ENCODE data around the gene RELCH.

The RELCH gene

DNA sequence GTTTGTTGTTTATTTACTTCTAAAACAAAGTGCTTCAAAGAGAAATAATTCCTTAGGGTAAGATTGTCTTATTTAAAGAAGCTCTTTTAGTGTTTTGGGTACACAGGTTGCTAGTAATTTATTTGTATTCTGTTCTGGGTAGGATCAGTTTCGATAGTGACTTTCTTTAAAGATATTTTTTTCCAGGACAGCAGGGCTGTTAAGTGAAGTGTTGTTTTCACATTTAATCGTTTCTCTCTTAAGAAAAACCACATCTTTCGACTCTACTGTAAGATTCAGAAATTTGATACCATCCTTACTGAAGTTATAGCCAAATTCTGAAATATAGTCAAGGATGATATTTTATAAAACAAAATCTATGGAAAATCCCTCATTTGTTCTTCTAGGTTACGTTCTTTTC, 155.8 kb downstream of the RELCH start:
- no peaks in the 10 kb centered on the region for H3K9me3 ChIP-seq (ENCODE audit: control insufficient read depth in 5 of 5, low read length in 5 of 5)

DNA sequence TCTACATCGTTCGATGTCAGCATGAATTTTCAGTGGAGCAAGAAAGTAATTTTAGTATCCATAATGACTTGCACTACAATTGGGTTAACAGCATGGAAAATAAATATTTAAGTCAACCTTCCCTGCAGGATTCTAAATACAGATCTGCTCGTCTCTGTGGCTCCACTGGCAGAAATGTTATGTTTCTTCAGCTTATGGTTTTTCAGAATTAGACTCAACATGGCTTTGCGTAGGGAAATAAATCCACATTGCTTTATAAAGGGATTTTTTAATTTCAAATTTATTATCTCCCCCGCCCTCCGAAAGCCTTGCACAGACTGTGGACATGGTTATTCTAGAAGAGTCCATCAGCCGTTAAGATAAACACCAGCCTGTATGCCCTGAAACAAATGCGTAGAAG, 156.3 kb downstream of the RELCH start:
- H3K4me3 ChIP-seq (ENCODE audit: low read depth in 1 of 5, low read length in 5 of 5) = no peak overlapping the region
- H3K4me1 ChIP-seq (ENCODE audit: control insufficient read depth in 5 of 5, insufficient read depth in 5 of 5, low read length in 5 of 5) = peaks cover 0 to 8% (median 0%) of the 10 kb centered on the region in 5 donors
- H3K9ac ChIP-seq (ENCODE audit: low read length in 5 of 5) = no peak overlapping the region
- no peaks in the 10 kb centered on the region for H3K36me3 ChIP-seq (ENCODE audit: control insufficient read depth in 5 of 5, insufficient read depth in 5 of 5, low read length in 5 of 5)
- H3K27ac ChIP-seq (ENCODE audit: low read depth, low read length) = no peak overlapping the region
- no peaks in the 10 kb centered on the region for H3K9me3 ChIP-seq (ENCODE audit: control insufficient read depth in 5 of 5, low read length in 5 of 5)
- peaks cover 0 to 4% (median 2%) of the 10 kb centered on the region in 5 donors for H3K27me3 ChIP-seq (ENCODE audit: control insufficient read depth in 5 of 5, insufficient read depth in 4 of 5, low read length in 5 of 5)

More for the DNA sequence above, 155.8 kb downstream of the RELCH start:
- Histone ChIP-seq H3K4me3 (ENCODE audit: low read depth in 1 of 5, low read length in 5 of 5) (no peak overlapping the region), H3K27ac (ENCODE audit: low read depth, low read length) (no peak overlapping the region), H3K4me1 (ENCODE audit: control insufficient read depth in 5 of 5, insufficient read depth in 5 of 5, low read length in 5 of 5) (peaks cover 0 to 8% (median 0%) of the 10 kb centered on the region in 5 donors), H3K27me3 (ENCODE audit: control insufficient read depth in 5 of 5, insufficient read depth in 4 of 5, low read length in 5 of 5) (peaks cover 0 to 7% (median 2%) of the 10 kb centered on the region in 5 donors), H3K9ac (ENCODE audit: low read length in 5 of 5) (no peak overlapping the region), H3K36me3 (ENCODE audit: control insufficient read depth in 5 of 5, insufficient read depth in 5 of 5, low read length in 5 of 5) (no peaks in the 10 kb centered on the region)

DNA sequence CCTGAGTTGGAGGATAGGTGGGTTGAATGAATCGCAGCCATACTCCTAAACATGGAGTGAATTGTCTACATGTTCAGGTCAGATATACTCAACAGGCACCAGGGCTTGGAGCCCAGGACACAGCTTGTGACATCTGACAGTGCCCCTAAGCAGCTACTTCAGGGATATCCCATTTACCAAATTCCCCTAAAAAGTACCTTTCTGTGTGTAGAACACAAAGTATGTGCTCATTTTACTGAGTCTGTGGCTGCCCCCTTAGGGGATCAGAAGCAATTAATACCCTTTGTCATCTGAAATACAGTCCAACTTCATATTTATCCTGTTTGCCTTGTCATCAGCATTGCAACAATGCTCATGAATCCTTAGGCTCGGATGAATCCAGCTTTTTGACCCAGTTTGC, 158.9 kb downstream of the RELCH start:
- Histone ChIP-seq H3K36me3 (ENCODE audit: control insufficient read depth in 5 of 5, insufficient read depth in 5 of 5, low read length in 5 of 5) (no peaks in the 10 kb centered on the region), H3K27ac (ENCODE audit: low read depth, low read length) (no peak overlapping the region), H3K4me1 (ENCODE audit: control insufficient read depth in 5 of 5, insufficient read depth in 5 of 5, low read length in 5 of 5) (no peaks in the 10 kb centered on the region), H3K9me3 (ENCODE audit: control insufficient read depth in 5 of 5, low read length in 5 of 5) (no peaks in the 10 kb centered on the region), H3K27me3 (ENCODE audit: control insufficient read depth in 5 of 5, insufficient read depth in 4 of 5, low read length in 5 of 5) (peaks cover 0 to 4% (median 0%) of the 10 kb centered on the region in 5 donors), H3K9ac (ENCODE audit: low read length in 5 of 5) (no peak overlapping the region), H3K4me3 (ENCODE audit: low read depth in 1 of 5, low read length in 5 of 5) (no peak overlapping the region)

DNA sequence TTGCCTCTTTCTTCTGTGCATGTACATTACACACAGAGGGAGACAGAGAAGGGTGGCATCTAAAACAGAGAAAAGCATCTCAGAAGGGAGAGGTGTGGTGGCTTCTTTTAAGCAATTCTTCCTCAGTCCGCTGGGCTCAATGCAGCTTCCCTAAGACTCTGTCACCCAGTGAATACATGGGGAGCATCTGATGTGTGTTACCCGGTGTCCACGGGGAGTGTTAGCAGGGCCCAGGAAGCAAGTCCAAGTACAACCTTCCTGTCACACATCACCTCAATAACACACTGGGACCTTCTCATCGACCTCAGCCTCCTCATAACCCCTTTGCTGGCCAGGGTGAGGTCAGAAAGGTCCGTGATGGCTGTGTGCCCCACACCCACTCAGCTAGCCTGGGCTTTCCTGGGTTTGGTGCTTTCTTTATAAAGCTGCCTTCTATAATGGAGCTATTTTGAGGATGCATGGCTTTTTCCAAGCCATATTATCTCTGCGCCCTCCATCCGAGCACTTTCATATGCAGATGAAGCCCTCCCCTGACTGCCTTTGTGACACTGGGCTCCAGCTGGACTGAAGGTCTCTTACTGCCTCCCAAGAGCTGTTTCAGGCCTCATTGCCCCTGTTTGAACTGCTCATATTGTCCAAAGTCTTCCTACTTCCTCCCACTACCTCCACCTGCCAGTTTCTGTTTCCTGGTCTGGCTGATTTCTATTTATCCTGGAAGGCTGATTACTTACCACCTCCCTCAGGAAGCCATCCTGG, 159.5 kb downstream of the RELCH start:
- H3K36me3 ChIP-seq (ENCODE audit: control insufficient read depth in 5 of 5, insufficient read depth in 5 of 5, low read length in 5 of 5) = no peaks in the 10 kb centered on the region
- no peak overlapping the region for H3K4me3 ChIP-seq (ENCODE audit: low read depth in 1 of 5, low read length in 5 of 5)
- H3K9me3 ChIP-seq (ENCODE audit: control insufficient read depth in 5 of 5, low read length in 5 of 5) = no peaks in the 10 kb centered on the region
- peaks cover 0 to 4% (median 0%) of the 10 kb centered on the region in 5 donors for H3K27me3 ChIP-seq (ENCODE audit: control insufficient read depth in 5 of 5, insufficient read depth in 4 of 5, low read length in 5 of 5)
- H3K27ac ChIP-seq (ENCODE audit: low read depth, low read length) = no peak overlapping the region
- H3K4me1 ChIP-seq (ENCODE audit: control insufficient read depth in 5 of 5, insufficient read depth in 5 of 5, low read length in 5 of 5) = no peaks in the 10 kb centered on the region
- H3K9ac ChIP-seq (ENCODE audit: low read length in 5 of 5) = no peak overlapping the region

DNA sequence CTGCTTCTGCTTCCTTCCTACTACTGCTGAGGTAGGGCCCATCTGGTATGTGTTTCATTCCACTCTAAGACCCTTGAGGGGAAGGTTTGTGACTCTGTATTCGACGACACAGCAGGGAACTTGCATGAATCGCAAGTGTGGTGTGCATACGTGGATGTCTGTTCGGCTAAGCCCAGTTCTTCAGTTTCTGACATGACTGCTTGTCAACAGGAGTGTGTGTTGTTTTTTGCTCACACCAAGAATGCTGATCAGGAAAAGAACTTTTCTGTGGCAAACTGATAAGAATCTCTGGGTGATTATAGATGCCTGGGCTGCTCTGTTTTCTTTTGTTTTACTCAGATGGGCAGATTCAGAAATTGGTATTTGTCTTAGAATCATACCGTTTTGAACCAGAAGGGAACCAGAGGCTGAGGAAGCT, 160.0 kb downstream of the RELCH start:
- Histone ChIP-seq H3K4me3 (ENCODE audit: low read depth in 1 of 5, low read length in 5 of 5) (no peak overlapping the region), H3K9me3 (ENCODE audit: control insufficient read depth in 5 of 5, low read length in 5 of 5) (no peaks in the 10 kb centered on the region), H3K27ac (ENCODE audit: low read depth, low read length) (no peak overlapping the region), H3K27me3 (ENCODE audit: control insufficient read depth in 5 of 5, insufficient read depth in 4 of 5, low read length in 5 of 5) (peaks cover 0 to 4% (median 0%) of the 10 kb centered on the region in 5 donors), H3K9ac (ENCODE audit: low read length in 5 of 5) (no peak overlapping the region), H3K36me3 (ENCODE audit: control insufficient read depth in 5 of 5, insufficient read depth in 5 of 5, low read length in 5 of 5) (no peaks in the 10 kb centered on the region), H3K4me1 (ENCODE audit: control insufficient read depth in 5 of 5, insufficient read depth in 5 of 5, low read length in 5 of 5) (no peaks in the 10 kb centered on the region)

DNA sequence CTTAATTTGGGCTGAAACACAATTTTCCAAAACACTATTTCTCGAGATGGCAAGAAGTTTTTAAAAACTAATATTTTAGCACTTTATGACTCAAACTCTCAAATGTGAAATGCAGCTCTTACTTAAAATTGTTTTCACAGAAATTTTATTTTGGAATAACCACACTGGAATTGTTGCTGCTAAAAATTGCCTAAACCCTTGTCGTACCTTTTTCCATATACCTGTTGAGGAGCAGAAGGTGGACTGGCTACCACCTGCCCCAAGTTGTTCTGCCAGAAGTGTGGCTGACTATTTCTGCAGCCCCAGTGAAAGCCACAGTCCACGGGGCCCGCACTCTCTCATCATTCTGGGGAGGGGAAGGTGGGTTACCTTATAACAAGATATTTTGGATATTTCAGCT, 161.4 kb downstream of the RELCH start:
- Histone ChIP-seq H3K4me3 (ENCODE audit: low read depth in 1 of 5, low read length in 5 of 5) (no peak overlapping the region), H3K4me1 (ENCODE audit: control insufficient read depth in 5 of 5, insufficient read depth in 5 of 5, low read length in 5 of 5) (no peaks in the 10 kb centered on the region), H3K9ac (ENCODE audit: low read length in 5 of 5) (no peak overlapping the region), H3K36me3 (ENCODE audit: control insufficient read depth in 5 of 5, insufficient read depth in 5 of 5, low read length in 5 of 5) (no peaks in the 10 kb centered on the region), H3K9me3 (ENCODE audit: control insufficient read depth in 5 of 5, low read length in 5 of 5) (no peaks in the 10 kb centered on the region), H3K27ac (ENCODE audit: low read depth, low read length) (no peak overlapping the region), H3K27me3 (ENCODE audit: control insufficient read depth in 5 of 5, insufficient read depth in 4 of 5, low read length in 5 of 5) (peaks cover 0 to 4% (median 0%) of the 10 kb centered on the region in 5 donors)

DNA sequence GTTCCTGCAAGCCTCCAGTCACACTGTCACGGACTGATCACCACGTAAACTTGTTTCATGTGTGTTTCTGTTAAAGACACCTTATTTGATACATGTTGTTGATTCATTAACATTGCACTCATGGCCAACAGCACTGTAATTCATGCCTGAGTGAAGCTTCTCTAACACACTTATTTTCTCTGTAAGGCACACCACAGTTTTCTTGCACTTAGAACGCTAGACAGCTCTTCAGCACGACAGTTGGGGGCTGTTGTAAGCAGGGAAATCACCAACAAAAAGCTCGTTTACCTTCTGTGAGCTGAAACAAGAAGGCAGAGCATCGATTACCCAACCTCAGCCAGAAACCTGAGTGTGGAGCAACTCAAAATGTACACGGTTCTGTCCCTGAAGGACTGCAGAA, 166.1 kb downstream of the RELCH start:
- H3K9me3 ChIP-seq (ENCODE audit: control insufficient read depth in 5 of 5, low read length in 5 of 5) = no peaks in the 10 kb centered on the region
- no peak overlapping the region for H3K9ac ChIP-seq (ENCODE audit: low read length in 5 of 5)
- H3K27ac ChIP-seq (ENCODE audit: low read depth, low read length) = no peak overlapping the region
- no peaks in the 10 kb centered on the region for H3K27me3 ChIP-seq (ENCODE audit: control insufficient read depth in 5 of 5, insufficient read depth in 4 of 5, low read length in 5 of 5)
- no peak overlapping the region for H3K4me3 ChIP-seq (ENCODE audit: low read depth in 1 of 5, low read length in 5 of 5)
- no peaks in the 10 kb centered on the region for H3K4me1 ChIP-seq (ENCODE audit: control insufficient read depth in 5 of 5, insufficient read depth in 5 of 5, low read length in 5 of 5)
- peaks cover 0 to 3% (median 0%) of the 10 kb centered on the region in 5 donors for H3K36me3 ChIP-seq (ENCODE audit: control insufficient read depth in 5 of 5, insufficient read depth in 5 of 5, low read length in 5 of 5)

DNA sequence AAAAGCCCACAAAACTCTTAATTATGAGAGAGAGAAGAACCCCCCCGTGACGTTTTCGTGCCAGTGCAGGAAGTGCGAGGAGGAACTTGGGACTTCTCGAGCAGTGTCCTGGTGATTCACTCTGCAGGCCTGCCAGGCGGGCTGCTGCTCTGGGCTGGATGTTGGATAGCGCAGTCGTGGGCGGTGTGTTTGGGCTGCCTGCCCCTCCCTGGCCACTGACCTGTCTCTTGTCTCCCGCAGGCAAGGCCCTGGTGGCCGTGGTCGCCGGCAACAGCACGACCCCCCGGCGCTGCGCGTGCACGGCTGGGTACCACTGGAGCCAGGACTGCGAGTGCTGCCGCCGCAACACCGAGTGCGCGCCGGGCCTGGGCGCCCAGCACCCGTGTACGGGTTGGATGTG, 167.1 kb downstream of the RELCH start:
- Histone ChIP-seq H3K4me3 (ENCODE audit: low read depth in 1 of 5, low read length in 5 of 5) (no peak overlapping the region), H3K27ac (ENCODE audit: low read depth, low read length) (no peak overlapping the region), H3K9me3 (ENCODE audit: control insufficient read depth in 5 of 5, low read length in 5 of 5) (no peaks in the 10 kb centered on the region), H3K4me1 (ENCODE audit: control insufficient read depth in 5 of 5, insufficient read depth in 5 of 5, low read length in 5 of 5) (no peaks in the 10 kb centered on the region), H3K9ac (ENCODE audit: low read length in 5 of 5) (no peak overlapping the region), H3K27me3 (ENCODE audit: control insufficient read depth in 5 of 5, insufficient read depth in 4 of 5, low read length in 5 of 5) (no peaks in the 10 kb centered on the region), H3K36me3 (ENCODE audit: control insufficient read depth in 5 of 5, insufficient read depth in 5 of 5, low read length in 5 of 5) (peaks cover 0 to 3% (median 0%) of the 10 kb centered on the region in 5 donors)

DNA sequence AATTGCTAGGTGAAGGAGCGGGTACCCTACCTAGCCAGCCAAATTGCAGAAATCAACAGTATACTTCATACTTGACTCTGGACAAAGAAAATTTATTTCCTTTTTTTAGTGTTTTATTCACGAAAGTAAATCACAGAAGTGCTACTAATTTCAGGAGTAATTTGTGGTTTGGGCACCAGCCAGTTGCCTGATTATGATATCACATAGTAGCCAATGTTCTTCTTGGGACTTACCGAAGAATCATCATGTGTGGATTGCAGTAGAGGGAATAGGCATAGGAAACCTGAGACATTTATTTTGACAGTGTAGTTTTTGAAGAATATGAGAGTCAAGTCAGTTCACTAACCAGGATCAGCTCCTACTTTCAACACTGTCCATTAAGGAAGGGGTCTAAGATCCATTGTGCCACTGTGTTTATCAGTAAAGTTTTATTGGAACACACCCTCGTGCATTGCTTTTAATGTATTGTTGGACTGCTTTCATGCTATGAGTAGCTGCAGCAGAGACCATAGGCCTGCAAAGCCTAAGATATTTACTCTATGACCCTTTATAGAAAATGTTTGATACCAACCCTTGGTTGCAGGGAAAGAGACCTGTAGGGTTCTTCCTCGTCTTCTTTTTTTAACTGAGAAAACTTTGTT, 170.1 kb downstream of the RELCH start:
- H3K4me1 ChIP-seq (ENCODE audit: control insufficient read depth in 5 of 5, insufficient read depth in 5 of 5, low read length in 5 of 5) = no peaks in the 10 kb centered on the region
- H3K4me3 ChIP-seq (ENCODE audit: low read depth in 1 of 5, low read length in 5 of 5) = no peak overlapping the region
- no peak overlapping the region for H3K27ac ChIP-seq (ENCODE audit: low read depth, low read length)
- no peak overlapping the region for H3K9ac ChIP-seq (ENCODE audit: low read length in 5 of 5)
- H3K9me3 ChIP-seq (ENCODE audit: control insufficient read depth in 5 of 5, low read length in 5 of 5) = no peaks in the 10 kb centered on the region
- peaks cover 0 to 5% (median 0%) of the 10 kb centered on the region in 5 donors for H3K36me3 ChIP-seq (ENCODE audit: control insufficient read depth in 5 of 5, insufficient read depth in 5 of 5, low read length in 5 of 5)
- no peaks in the 10 kb centered on the region for H3K27me3 ChIP-seq (ENCODE audit: control insufficient read depth in 5 of 5, insufficient read depth in 4 of 5, low read length in 5 of 5)
